Keratinocyte (primary cell): ENCODE results near the gene FCRL1. TPM values are rescaled to one million over a fixed set of nuclear protein-coding genes. Genes with fewer than 3 reads are reported as not detected.

Source experiments
- DNase-seq: peaks from one replicate; pipeline ENCODE4 v3.0.0-alpha.2; 2011; ENCODE audit warnings: low read depth, missing footprints, low spot score
- FAIRE-seq: peaks from 2 replicates; lab custom pipeline; 2011; peaks lifted over from hg19 to GRCh38; lab: Jason Lieb, UNC
- H2AFZ ChIP-seq: 2 replicates; pipeline ENCODE4 v1.6.0; 2012; ENCODE audit warnings: low read length, control low read depth, inconsistent platforms; ENCODE audit not compliant: control insufficient read depth
- H3K27ac ChIP-seq: 2 replicates; pipeline ENCODE4 v1.5.1; 2011; ENCODE audit warnings: low read length; ENCODE audit not compliant: control insufficient read depth, insufficient read depth
- H3K27me3 ChIP-seq: 3 replicates; pipeline ENCODE4 v1.6.0; 2011; ENCODE audit warnings: low read length; ENCODE audit not compliant: control insufficient read depth, insufficient read depth; ENCODE audit errors: extremely low read depth
- H3K36me3 ChIP-seq, 2 experiments: 2 replicates in 1 of 2; 3 replicates in 1 of 2; pipeline ENCODE4 v1.5.1; 2011; ENCODE audit warnings: low read length in 2 of 2, mild to moderate bottlenecking in 1 of 2; ENCODE audit not compliant: control insufficient read depth in 2 of 2, insufficient read depth in 2 of 2; ENCODE audit errors: extremely low read depth in 1 of 2
- H3K4me1 ChIP-seq: 3 replicates; pipeline ENCODE4 v1.5.1; 2011; ENCODE audit warnings: low read length; ENCODE audit not compliant: control insufficient read depth, insufficient read depth; ENCODE audit errors: extremely low read depth
- H3K4me2 ChIP-seq: 3 replicates; pipeline ENCODE4 v1.6.0; 2011; ENCODE audit warnings: low read depth, low read length; ENCODE audit not compliant: control insufficient read depth, insufficient read depth; ENCODE audit errors: extremely low read depth
- H3K4me3 ChIP-seq, 3 experiments: fragments of 200-600 bp in 1 of 3; sonication (generic) in 1 of 3; 2 replicates in 2 of 3; 3 replicates in 1 of 3; pipeline ENCODE4 v1.5.1; 2011 to 2016; ENCODE audit warnings: low read length in 3 of 3, mild to moderate bottlenecking in 3 of 3, control low read depth in 2 of 3, inconsistent platforms in 1 of 3, low read depth in 1 of 3, mixed read lengths in 1 of 3, mixed run types in 1 of 3, moderate library complexity in 1 of 3; ENCODE audit not compliant: control insufficient read depth in 2 of 3, insufficient read depth in 2 of 3; ENCODE audit errors: extremely low read depth in 1 of 3
- H3K79me2 ChIP-seq: 2 replicates; pipeline ENCODE4 v1.6.0; 2012; ENCODE audit warnings: low read length; ENCODE audit not compliant: control insufficient read depth, insufficient read depth
- H3K9ac ChIP-seq: 3 replicates; pipeline ENCODE4 v1.6.0; 2011; ENCODE audit warnings: low read length; ENCODE audit not compliant: control insufficient read depth, insufficient read depth; ENCODE audit errors: extremely low read depth
- H3K9me1 ChIP-seq: 3 replicates; pipeline ENCODE4 v1.6.0; 2011; ENCODE audit warnings: low read length; ENCODE audit not compliant: control insufficient read depth, insufficient read depth; ENCODE audit errors: extremely low read depth
- H3K9me3 ChIP-seq: 2 replicates; pipeline ENCODE4 v1.5.1; 2012; ENCODE audit warnings: low read depth, low read length; ENCODE audit not compliant: control insufficient read depth
- H4K20me1 ChIP-seq: 3 replicates; pipeline ENCODE4 v1.6.0; 2011; ENCODE audit warnings: low read length; ENCODE audit not compliant: control insufficient read depth, insufficient read depth; ENCODE audit errors: extremely low read depth
- CTCF ChIP-seq, 3 experiments: IDR thresholded peaks in 1 of 3; conservative IDR thresholded peaks in 1 of 3; optimal IDR thresholded peaks in 1 of 3; 2 replicates in 2 of 3; 3 replicates in 1 of 3; pipeline versions ENCODE3 to v1.5.1; 2011; ENCODE audit warnings: low read length in 3 of 3, mild to moderate bottlenecking in 3 of 3, moderate library complexity in 2 of 3, control low read depth in 1 of 3, inconsistent platforms in 1 of 3; ENCODE audit not compliant: insufficient read depth in 2 of 3; ENCODE audit errors: extremely low read depth in 1 of 3
- EZH2 ChIP-seq: IDR thresholded peaks from one replicate; pipeline ENCODE4 v1.6.1; 2012; ENCODE audit warnings: inconsistent platforms, mild to moderate bottlenecking, low read length, moderate library complexity
- dilution Hi-C: fragments of 300-500 bp; cut with MboI; formaldehyde crosslinking; loops from one replicate; pipeline ENCODE4 v1.7.0; 2020; ENCODE audit warnings: low sequenced_read_pairs; ENCODE audit not compliant: extremely low pct_ligation_motif_present
- polyA plus RNA-seq, 5 experiments: library from polyadenylated mRNA; depleted of rRNA in 3 of 5; stranded (reverse) in 3 of 5; stranded (forward) in 1 of 5; unstranded in 1 of 5; fragments of >200 nt; gene quantifications; 1 replicate in 1 of 5; 2 replicates in 3 of 5; 3 replicates in 1 of 5; pipeline versions ENCODE4 v1.2.1 to v1.2.3, GENCODE V29; 2011 to 2012; ENCODE audit warnings: missing spikeins in 2 of 5, low read depth in 1 of 5, low replicate concordance in 1 of 5

The FCRL1 gene
- polyA plus RNA-seq, 1 donor (not counting 4 experiments of a cell fraction or from before 2014, with no cell fraction given): not detected

- Histone ChIP-seq H2AFZ (no peak overlapping the region), H3K4me1 (no peaks in the 10 kb centered on the region), H3K79me2 (no peaks in the 10 kb centered on the region), H3K9me3 (no peaks in the 10 kb centered on the region), H3K4me2 (no peak overlapping the region), H3K27me3 (peaks cover 2% of the 10 kb centered on the region), H3K9me1 (no peaks in the 10 kb centered on the region), H3K9ac (no peak overlapping the region), H4K20me1 (no peaks in the 10 kb centered on the region), H3K4me3 (no peak overlapping the region), H3K36me3 (no peaks in the 10 kb centered on the region), H3K27ac (no peak overlapping the region)
- dilution Hi-C loops: no loop called here
- FAIRE-seq (no peak), DNase-seq (no peak)
- no peak for TF ChIP-seq CTCF (optimal IDR thresholded peaks at IDR 0.05 in 1 of 3, IDR thresholded peaks at IDR 0.05 in 1 of 3, conservative IDR thresholded peaks at IDR 0.05 in 1 of 3; ENCODE audit: extremely low read depth in 1 of 3, insufficient read depth in 2 of 3, low read length in 3 of 3)
- TF ChIP-seq EZH2: no peak
Observed at GRCh38 chr1:157844089-157844830, 24.3 kb upstream of the FCRL1 start.

GRCh38 chr1:157842939-157843338 is 23.0 kb upstream of the FCRL1 start:
- H3K27me3 ChIP-seq: peaks cover 2% of the 10 kb centered on the region
- no peaks in the 10 kb centered on the region for H3K36me3 ChIP-seq
- no peaks in the 10 kb centered on the region for H3K79me2 ChIP-seq
- no peak overlapping the region for H3K27ac ChIP-seq
- H3K9me1 ChIP-seq: no peaks in the 10 kb centered on the region
- H3K4me2 ChIP-seq: no peak overlapping the region
- H3K9ac ChIP-seq: no peak overlapping the region
- no peak for FAIRE-seq
- dilution Hi-C loops: no loop called here
- no peaks in the 10 kb centered on the region for H3K4me1 ChIP-seq
- no peaks in the 10 kb centered on the region for H4K20me1 ChIP-seq
- H3K9me3 ChIP-seq: no peaks in the 10 kb centered on the region
- TF ChIP-seq EZH2: no peak
- TF ChIP-seq CTCF (optimal IDR thresholded peaks at IDR 0.05 in 1 of 3, IDR thresholded peaks at IDR 0.05 in 1 of 3, conservative IDR thresholded peaks at IDR 0.05 in 1 of 3; ENCODE audit: extremely low read depth in 1 of 3, insufficient read depth in 2 of 3, low read length in 3 of 3): no peak
- no peak overlapping the region for H2AFZ ChIP-seq
- H3K4me3 ChIP-seq: no peak overlapping the region
- no peak for DNase-seq
